ENCODE data around the gene CACHD1. TPM values are rescaled to one million over a fixed set of nuclear protein-coding genes. Genes with fewer than 3 reads are reported as not detected.

Gene CACHD1
- total RNA-seq, 2 donors from 2014 or later = 8.6 to 12.9 TPM

- H3K4me1 ChIP-seq = peaks cover 26% of the 10 kb centered on the region
- intact Hi-C loops (cut with DNase I) = no loop called here
- 90 to 98% methylated on average over 2 of the region's 2 CpGs for WGBS, 2 donors
Observed at GRCh38 chr1:64532646-64533045, 62.7 kb downstream of the CACHD1 start.

DNA sequence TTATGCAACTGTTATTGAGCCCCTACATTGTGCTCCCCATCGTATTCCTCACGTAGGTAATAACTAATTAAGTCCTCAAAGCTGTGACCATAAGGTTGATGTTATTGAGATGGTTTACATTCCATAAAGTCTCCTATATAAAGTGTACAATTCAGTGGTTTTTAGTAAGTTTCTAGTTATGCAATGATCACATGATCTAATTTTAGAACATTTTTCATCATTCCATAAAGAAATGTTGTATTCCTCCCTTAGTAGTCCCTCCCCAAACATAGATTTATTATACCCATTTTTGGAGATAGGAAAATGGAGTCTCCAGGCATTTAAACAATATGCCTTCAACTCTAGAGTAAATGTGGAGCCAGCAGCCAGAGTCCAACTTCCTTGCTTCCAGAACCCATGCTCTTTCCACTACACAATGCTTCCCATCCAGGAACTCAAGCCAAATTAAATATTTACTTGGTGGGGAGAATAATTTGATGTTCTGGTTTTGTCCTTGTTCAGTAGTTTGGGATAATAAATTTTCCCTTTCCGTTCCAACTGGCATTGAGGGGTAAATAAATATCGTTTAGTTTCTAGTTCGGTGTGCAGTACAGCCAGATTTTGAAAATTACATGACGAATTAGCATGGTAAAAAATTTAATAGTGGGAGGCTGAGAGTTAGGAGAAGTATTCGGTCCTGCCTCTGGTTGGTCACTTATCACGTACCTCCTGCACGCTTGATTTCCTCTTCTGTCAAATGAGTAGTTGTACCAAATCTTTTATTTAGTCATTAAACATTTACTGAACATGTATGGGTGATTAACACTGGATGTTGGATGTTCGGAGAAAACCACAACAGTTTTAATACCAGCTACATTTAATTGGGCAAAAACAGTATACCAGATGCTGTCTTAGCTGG is 66.3 kb downstream of the CACHD1 start:
- 29% methylated on average over 10 of the region's 10 CpGs for WGBS, 2 donors
- H3K4me1 ChIP-seq = peaks cover 50% of the 10 kb centered on the region
- intact Hi-C loops (cut with DNase I) = no loop called here
- peak; percentile 30 for ATAC-seq
- no peaks in the 10 kb centered on the region for H3K9me3 ChIP-seq
- DNase-seq = peak; percentile 20 to 51 (median 32)
- no peak for TF ChIP-seq POLR2A (IDR thresholded peaks at IDR 0.05)
- no peak for TF ChIP-seq CTCF (IDR thresholded peaks at IDR 0.05)
- H3K27ac ChIP-seq = peak overlapping the region; percentile 18 to 78 (median 54)
- H3K4me3 ChIP-seq = no peak overlapping the region
- no peaks in the 10 kb centered on the region for H3K27me3 ChIP-seq
- no peaks in the 10 kb centered on the region for H3K36me3 ChIP-seq (replicated peaks in 1 of 2; ENCODE audit: insufficient read depth in 1 of 2, low read depth in 2 of 2)

More at GRCh38 chr1:64532646-64533045, 62.7 kb downstream of the CACHD1 start:
- no peak for ATAC-seq
- Histone ChIP-seq H3K27ac (no peak overlapping the region), H3K36me3 (replicated peaks in 1 of 2; ENCODE audit: insufficient read depth in 1 of 2, low read depth in 2 of 2) (no peaks in the 10 kb centered on the region), H3K9me3 (no peaks in the 10 kb centered on the region), H3K27me3 (no peaks in the 10 kb centered on the region), H3K4me3 (no peak overlapping the region)
- DNase-seq = no peak
- TF ChIP-seq POLR2A (IDR thresholded peaks at IDR 0.05) = no peak
- TF ChIP-seq CTCF (IDR thresholded peaks at IDR 0.05) = no peak

DNA sequence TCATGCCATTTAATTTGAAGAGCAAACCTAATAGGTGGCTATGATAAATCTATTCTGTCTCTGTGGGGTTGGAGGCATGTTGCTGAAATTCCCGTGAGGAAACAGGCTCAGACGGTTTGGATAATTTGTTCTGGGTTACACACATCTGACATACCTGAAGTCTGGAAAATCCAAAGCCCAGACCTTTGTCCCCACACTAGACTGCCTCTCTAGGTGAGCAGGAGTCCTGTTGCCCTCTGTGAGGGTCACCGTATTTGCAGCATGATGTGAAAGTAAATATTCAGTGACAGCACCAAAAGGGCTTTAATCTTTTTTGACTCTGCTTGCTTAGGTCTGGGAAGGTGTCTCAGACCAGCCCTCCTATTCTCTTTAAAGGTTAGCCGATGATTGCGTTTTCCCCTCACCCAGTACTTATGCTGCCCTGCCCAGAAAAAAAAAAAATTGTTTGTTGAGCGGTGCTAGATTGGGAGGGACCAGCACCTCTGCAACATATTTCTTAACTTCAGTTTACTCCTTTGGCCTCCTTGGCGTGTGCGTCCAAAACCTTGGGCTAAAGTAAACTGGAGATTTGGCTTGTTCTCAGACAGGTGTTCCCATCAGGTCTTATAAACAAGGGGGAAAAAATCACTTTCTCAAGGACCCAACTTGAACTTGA is 67.0 kb downstream of the CACHD1 start:
- WGBS, 2 donors = 24 to 27% methylated on average over 8 of the region's 8 CpGs
- Histone ChIP-seq H3K4me1 (peaks cover 50% of the 10 kb centered on the region), H3K4me3 (no peak overlapping the region), H3K9me3 (no peaks in the 10 kb centered on the region), H3K27ac (peak overlapping the region; percentile 18 to 78 (median 54)), H3K36me3 (replicated peaks in 1 of 2; ENCODE audit: insufficient read depth in 1 of 2, low read depth in 2 of 2) (no peaks in the 10 kb centered on the region), H3K27me3 (no peaks in the 10 kb centered on the region)
- DNase-seq (peak; percentile 32 to 74 (median 54)), ATAC-seq (peak; percentile 79)
- TF ChIP-seq CTCF (IDR thresholded peaks at IDR 0.05) = no peak
- TF ChIP-seq POLR2A (IDR thresholded peaks at IDR 0.05) = no peak
- intact Hi-C loops (cut with DNase I) = no loop called here

DNA sequence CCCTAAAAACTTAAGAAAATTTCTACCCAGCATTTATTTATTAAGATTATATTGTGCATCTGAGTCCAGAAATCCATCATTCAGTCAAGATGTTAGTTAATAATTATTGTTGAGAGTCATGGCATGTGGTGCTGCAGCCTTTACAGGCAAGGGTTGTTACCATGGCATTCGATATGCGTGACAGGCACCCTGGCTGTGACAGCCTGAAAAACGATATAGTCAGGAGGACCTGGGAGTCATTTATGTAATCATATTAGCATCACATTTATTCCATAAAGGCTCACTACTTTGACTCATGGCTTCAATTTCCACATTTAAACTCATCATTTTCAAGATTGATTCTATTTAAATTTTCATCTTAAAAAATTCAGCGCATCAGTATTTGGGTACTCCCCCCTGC is 68.0 kb downstream of the CACHD1 start:
- Histone ChIP-seq H3K27ac (peak overlapping the region in 2 of 4 donors; percentile 44 to 78), H3K27me3 (no peaks in the 10 kb centered on the region), H3K36me3 (replicated peaks in 1 of 2; ENCODE audit: insufficient read depth in 1 of 2, low read depth in 2 of 2) (no peaks in the 10 kb centered on the region), H3K9me3 (no peaks in the 10 kb centered on the region), H3K4me1 (peaks cover 50% of the 10 kb centered on the region), H3K4me3 (no peak overlapping the region)
- DNase-seq (peak; percentile 24 to 47 (median 37)), ATAC-seq (peak; percentile 60)
- TF ChIP-seq CTCF (IDR thresholded peaks at IDR 0.05) (no peak), POLR2A (IDR thresholded peaks at IDR 0.05) (no peak)
- intact Hi-C loops (cut with DNase I) = no loop called here
- 38 to 40% methylated on average over 4 of the region's 4 CpGs for WGBS, 2 donors

Data from body of pancreas (tissue), 4 donors.